HFF-Myc (cell line): ENCODE results near the gene TSPAN14.
"Not testable (repeated sequence)": the region's sequence is repeated elsewhere in the genome, so short reads cannot be mapped to it uniquely, and the experiment has no call there.

Source experiments
- DNase-seq: peaks from one replicate; pipeline ENCODE4 v3.0.0-alpha.2; 2011; ENCODE audit warnings: low read depth; ENCODE audit errors: extremely low read depth
- H3K4me3 ChIP-seq: replicated peaks from 2 replicates; pipeline ENCODE4 v1.5.1; 2011; ENCODE audit warnings: low read depth, mild to moderate bottlenecking, control low read depth, low read length
- CTCF ChIP-seq: IDR thresholded peaks from 2 replicates; pipeline ENCODE4 v1.5.1; 2012; ENCODE audit warnings: mild to moderate bottlenecking, low read depth, low read length, control low read depth; ENCODE audit errors: missing control alignments

TSPAN14 gene

DNA sequence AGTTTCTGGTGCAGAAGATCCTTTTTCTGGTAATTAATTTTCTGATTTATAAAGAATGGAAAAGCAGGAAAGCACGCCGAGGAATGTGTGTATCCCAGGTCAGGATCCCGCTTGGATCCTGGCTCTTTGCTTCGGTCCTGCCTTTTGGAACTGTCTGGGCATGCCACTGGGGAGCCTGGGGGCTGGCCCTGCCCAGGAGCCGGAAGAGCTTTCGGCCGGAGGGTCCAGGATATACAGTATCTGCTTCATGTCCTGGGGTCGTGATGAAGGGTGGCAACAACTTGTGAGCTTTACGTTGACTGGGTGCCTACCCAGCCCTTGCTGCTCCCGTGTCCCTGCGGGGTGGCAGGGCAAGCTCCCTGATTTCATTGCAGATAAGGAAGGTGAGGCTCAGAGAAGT lies 86.0 kb downstream of the TSPAN14 start:
- H3K4me3 ChIP-seq = no peak overlapping the region
- DNase-seq = no peak
- no peak for TF ChIP-seq CTCF

- DNase-seq = no peak
- no peak overlapping the region for H3K4me3 ChIP-seq
- no peak for TF ChIP-seq CTCF
Measured at GRCh38 chr10:80540618-80540980, 86.5 kb downstream of the TSPAN14 start.

DNA sequence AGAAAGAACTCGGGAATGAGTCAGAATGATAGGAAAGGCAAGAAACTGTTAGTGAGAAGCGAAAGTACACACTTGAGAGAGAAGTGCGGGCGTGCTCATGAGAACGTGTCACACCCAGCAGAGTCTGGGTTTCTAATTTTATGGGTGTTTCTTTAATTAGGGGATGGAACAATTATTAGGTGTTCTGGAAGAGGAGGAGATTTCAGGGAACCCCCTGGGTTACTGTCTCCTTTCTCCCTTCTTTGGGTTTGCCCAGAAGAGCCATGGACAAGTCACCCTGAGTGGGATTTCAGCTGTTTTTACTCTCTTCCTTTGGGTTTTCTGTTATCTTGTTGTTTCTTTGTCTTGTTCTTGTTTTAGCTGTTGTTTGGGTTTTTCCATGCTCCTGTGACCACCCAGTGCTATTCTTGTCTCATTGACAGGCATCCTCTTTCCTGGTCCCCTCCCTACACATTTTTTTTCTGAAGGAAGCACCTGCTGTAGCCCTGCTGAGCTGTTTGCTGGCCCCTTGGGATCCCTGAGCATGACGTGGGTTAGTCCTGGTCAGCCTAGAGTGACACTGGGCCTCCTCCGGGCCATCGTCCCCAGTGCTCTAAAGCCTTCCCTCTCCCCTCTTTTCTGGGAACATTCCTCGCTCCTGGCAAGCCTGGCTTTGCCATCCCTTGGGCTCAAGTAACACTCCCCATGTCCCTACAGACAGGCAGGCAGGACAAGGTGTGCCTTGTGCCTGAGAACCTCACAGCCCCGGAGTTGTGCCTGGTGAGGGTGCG lies 87.1 kb downstream of the TSPAN14 start:
- TF ChIP-seq CTCF = no peak
- no peak for DNase-seq
- H3K4me3 ChIP-seq = no peak overlapping the region

GRCh38 chr10:80542053-80542452 lies 87.9 kb downstream of the TSPAN14 start:
- no peak for DNase-seq
- no peak for TF ChIP-seq CTCF
- no peak overlapping the region for H3K4me3 ChIP-seq

- no peak for TF ChIP-seq CTCF
- no peak for DNase-seq
- no peak overlapping the region for H3K4me3 ChIP-seq
Measured at GRCh38 chr10:80542652-80543318, 88.7 kb downstream of the TSPAN14 start.

DNA sequence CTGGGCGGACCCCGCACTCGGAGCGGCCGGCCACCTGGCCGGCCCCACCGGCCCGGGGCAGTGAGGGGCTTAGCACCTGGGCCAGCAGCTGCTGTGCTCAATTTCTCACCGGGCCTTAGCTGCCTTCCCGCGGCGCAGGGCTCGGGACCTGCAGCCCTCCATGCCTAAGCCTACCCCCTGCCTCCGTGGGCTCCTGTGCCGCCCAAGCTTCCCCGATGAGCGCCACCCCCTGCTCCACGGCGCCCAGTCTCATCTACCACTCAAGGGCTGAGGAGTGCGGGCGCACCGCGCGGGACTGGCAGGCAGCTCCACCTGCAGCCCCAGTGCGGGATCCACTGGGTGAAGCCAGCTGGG lies 89.2 kb downstream of the TSPAN14 start:
- not testable (repeated sequence) for H3K4me3 ChIP-seq, DNase-seq

DNA sequence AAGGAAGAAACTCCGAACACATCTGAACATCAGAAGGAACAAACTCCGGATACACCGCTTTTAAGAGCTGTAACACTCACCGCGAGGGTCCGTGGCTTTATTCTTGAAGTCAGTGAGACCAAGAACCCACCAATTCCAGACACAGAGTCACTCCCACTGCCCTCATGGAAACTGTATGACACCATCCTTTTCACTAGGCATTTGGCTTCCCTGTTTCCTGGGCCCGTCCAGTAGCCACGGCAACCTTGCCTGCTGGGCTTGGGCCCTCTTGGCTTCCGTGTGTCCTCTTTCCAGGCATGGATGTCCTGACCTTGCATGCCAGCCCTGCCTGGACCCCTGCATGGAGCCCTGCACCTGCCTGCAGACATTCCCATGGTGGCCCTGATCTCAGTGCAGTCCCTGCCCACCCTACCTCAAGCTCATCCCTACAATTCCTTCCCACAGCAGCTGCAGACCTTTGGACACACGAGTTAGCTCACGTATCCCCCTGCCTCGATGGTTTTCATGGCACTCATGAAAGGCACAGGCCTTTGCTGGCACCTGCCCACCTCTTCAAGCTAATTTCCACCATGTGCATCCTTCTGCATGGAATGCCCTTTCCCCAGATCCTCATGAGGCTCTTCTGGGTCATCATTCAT lies 90.3 kb downstream of the TSPAN14 start:
- H3K4me3 ChIP-seq = no peak overlapping the region
- no peak for TF ChIP-seq CTCF
- DNase-seq = no peak
